ENCODE measurements around the gene LHFPL3. TPM values are rescaled to one million over a fixed set of nuclear protein-coding genes. Genes with fewer than 3 reads are reported as not detected.

LHFPL3 gene
- total and polyA plus RNA-seq, 2 donors (not counting 3 experiments of a cell fraction or from before 2014, with no cell fraction given): not detected

- peak overlapping the region; percentile 58 for H3K4me2 ChIP-seq (ENCODE audit: insufficient read depth, low read length)
- TF ChIP-seq MAX (IDR thresholded peaks at IDR 0.05; ENCODE audit: insufficient read depth, insufficient read length) (no peak), FOS (IDR thresholded peaks at IDR 0.05; ENCODE audit: borderline replicate concordance, insufficient read depth, low read length) (peak; percentile 25)
- no peaks in the 10 kb centered on the region for H3K9me1 ChIP-seq (replicated peaks; ENCODE audit: control insufficient read depth, extremely low read depth, insufficient read depth, low read length)
- no peaks in the 10 kb centered on the region for H4K20me1 ChIP-seq (replicated peaks; ENCODE audit: control insufficient read depth, extremely low read depth, insufficient read depth, low read length)
- no peaks in the 10 kb centered on the region for H3K79me2 ChIP-seq (ENCODE audit: control insufficient read depth, insufficient read depth, low read length)
- peak overlapping the region; percentile 61 for H3K27ac ChIP-seq (ENCODE audit: insufficient read depth, low read depth, low read length)
- ChIA-PET CTCF (interaction anchor here (1.0 to 1.4 kb wide), 3 partner anchors 25 to 147 kb away, joined by 3 to 4 read pairs (median 3); no protein-coding TSS in a partner anchor), POLR2A (no interaction called here)
- intact Hi-C loops (cut with micrococcal nuclease): no loop called here
- H3K36me3 ChIP-seq (ENCODE audit: control insufficient read depth in 2 of 2, extremely low read depth in 1 of 2, insufficient read depth in 2 of 2, low read length in 2 of 2): no peaks in the 10 kb centered on the region
- no peaks in the 10 kb centered on the region for H3K9me3 ChIP-seq (replicated peaks; ENCODE audit: control insufficient read depth, insufficient read depth, low read length)
- H3K4me3 ChIP-seq (replicated peaks in 1 of 3; ENCODE audit: insufficient read depth in 1 of 3, low read depth in 1 of 3, low read length in 3 of 3): no peak overlapping the region
- H3K4me1 ChIP-seq (ENCODE audit: control insufficient read depth, extremely low read depth, insufficient read depth, low read length): peaks cover 22% of the 10 kb centered on the region
- no TSS peak for BruUV-seq (replicated peaks)
- H3K27me3 ChIP-seq (ENCODE audit: control insufficient read depth in 2 of 2, insufficient read depth in 2 of 2, low read length in 2 of 2): no peaks in the 10 kb centered on the region
- dilution Hi-C loops (cut with MboI; ENCODE audit: extremely low pct_ligation_motif_present, low sequenced_read_pairs): no loop called here
- FAIRE-seq (peak; percentile 28), DNase-seq (ENCODE audit: low read depth, low spot score) (peak; percentile 32)
- H2AFZ ChIP-seq (ENCODE audit: low read depth, low read length): no peak overlapping the region
- H3K9ac ChIP-seq (replicated peaks; ENCODE audit: extremely low read depth, insufficient read depth, low read length): no peak overlapping the region
Observed at GRCh38 chr7:104790440-104790839, 462.0 kb downstream of the LHFPL3 start.

- Histone ChIP-seq H3K4me3 (replicated peaks in 1 of 3; ENCODE audit: insufficient read depth in 1 of 3, low read depth in 1 of 3, low read length in 3 of 3) (no peak overlapping the region), H4K20me1 (replicated peaks; ENCODE audit: control insufficient read depth, extremely low read depth, insufficient read depth, low read length) (no peaks in the 10 kb centered on the region), H3K79me2 (ENCODE audit: control insufficient read depth, insufficient read depth, low read length) (no peaks in the 10 kb centered on the region), H2AFZ (ENCODE audit: low read depth, low read length) (peak overlapping the region; percentile 26), H3K4me1 (ENCODE audit: control insufficient read depth, extremely low read depth, insufficient read depth, low read length) (peaks cover 28% of the 10 kb centered on the region), H3K4me2 (ENCODE audit: insufficient read depth, low read length) (peak overlapping the region; percentile 58), H3K36me3 (ENCODE audit: control insufficient read depth in 2 of 2, extremely low read depth in 1 of 2, insufficient read depth in 2 of 2, low read length in 2 of 2) (no peaks in the 10 kb centered on the region), H3K9me3 (replicated peaks; ENCODE audit: control insufficient read depth, insufficient read depth, low read length) (no peaks in the 10 kb centered on the region), H3K9ac (replicated peaks; ENCODE audit: extremely low read depth, insufficient read depth, low read length) (no peak overlapping the region), H3K27me3 (ENCODE audit: control insufficient read depth in 2 of 2, insufficient read depth in 2 of 2, low read length in 2 of 2) (no peaks in the 10 kb centered on the region), H3K27ac (ENCODE audit: insufficient read depth, low read depth, low read length) (peak overlapping the region; percentile 61), H3K9me1 (replicated peaks; ENCODE audit: control insufficient read depth, extremely low read depth, insufficient read depth, low read length) (no peaks in the 10 kb centered on the region)
- intact Hi-C loops (cut with micrococcal nuclease) (no loop called here), dilution Hi-C loops (cut with MboI; ENCODE audit: extremely low pct_ligation_motif_present, low sequenced_read_pairs) (no loop called here)
- BruUV-seq (replicated peaks): no TSS peak
- FAIRE-seq (peak; percentile 86), DNase-seq (ENCODE audit: low read depth, low spot score) (peak; percentile 91)
- TF ChIP-seq JUN (IDR thresholded peaks at IDR 0.05; ENCODE audit: borderline replicate concordance, insufficient read depth, insufficient read length, low read depth): peak; percentile 49
- TF ChIP-seq EZH2 (IDR thresholded peaks at IDR 0.05; ENCODE audit: borderline replicate concordance, low read depth, low read length, severe bottlenecking): no peak
- peak; percentile 82 for TF ChIP-seq FOS (IDR thresholded peaks at IDR 0.05; ENCODE audit: borderline replicate concordance, insufficient read depth, low read length)
- CTCF ChIA-PET: interaction anchor here (1.0 to 2.5 kb wide), 4 partner anchors 11 to 147 kb away, joined by 3 to 9 read pairs (median 4); no protein-coding TSS in a partner anchor
- POLR2A ChIA-PET: no interaction called here
Observed at GRCh38 chr7:104791080-104791479, 462.7 kb downstream of the LHFPL3 start.

Data from endothelial cell of umbilical vein (primary cell).